DND-41 (cell line): ENCODE measurements around the gene LUZP2.

Experiments
- ATAC-seq: fragments of 200-7000 bp; cut with Tn5 transposase; 3 replicates; pipeline ENCODE4 v1.9.1; 2021; ENCODE audit warnings: low read depth; ENCODE audit not compliant: insufficient read depth
- DNase-seq: peaks from one replicate; pipeline ENCODE4 v3.0.0-alpha.2; 2020
- H2AFZ ChIP-seq: 2 replicates; pipeline ENCODE4 v1.6.0; 2012; ENCODE audit warnings: low read depth, low read length
- H3K27ac ChIP-seq: 2 replicates; pipeline ENCODE4 v1.5.1; 2012; ENCODE audit warnings: low read length, inconsistent platforms
- H3K27me3 ChIP-seq: fragments of 200-600 bp; sonication (generic); 2 replicates; pipeline ENCODE4 v1.6.0; 2012; ENCODE audit warnings: low read length, mild to moderate bottlenecking, inconsistent platforms; ENCODE audit not compliant: insufficient read depth, poor library complexity
- H3K36me3 ChIP-seq: 2 replicates; pipeline ENCODE4 v1.5.1; 2012; ENCODE audit warnings: low read length, inconsistent platforms; ENCODE audit not compliant: insufficient read depth
- H3K4me1 ChIP-seq: 2 replicates; pipeline ENCODE4 v1.5.1; 2012; ENCODE audit warnings: mild to moderate bottlenecking, low read length; ENCODE audit not compliant: insufficient read depth
- H3K4me2 ChIP-seq: 2 replicates; pipeline ENCODE4 v1.6.0; 2012; ENCODE audit warnings: mild to moderate bottlenecking, moderate library complexity, low read length, inconsistent platforms; ENCODE audit not compliant: insufficient read depth
- H3K4me3 ChIP-seq, 2 experiments: fragments of 200-600 bp in 1 of 2; shearing (Covaris generic) in 1 of 2; 2 replicates each; pipeline ENCODE4 v1.5.1; 2012 to 2016; ENCODE audit warnings: inconsistent platforms in 2 of 2, low read length in 2 of 2, mild to moderate bottlenecking in 2 of 2, low read depth in 1 of 2, moderate library complexity in 1 of 2
- H3K79me2 ChIP-seq: 2 replicates; pipeline ENCODE4 v1.6.0; 2012; ENCODE audit warnings: low read length, inconsistent platforms; ENCODE audit not compliant: insufficient read depth
- H3K9ac ChIP-seq: 2 replicates; pipeline ENCODE4 v1.6.0; 2012; ENCODE audit warnings: low read depth, mild to moderate bottlenecking, inconsistent platforms, low read length, moderate library complexity
- H3K9me3 ChIP-seq: 2 replicates; pipeline ENCODE4 v1.5.1; 2012; ENCODE audit warnings: low read length, moderate library complexity, mild to moderate bottlenecking, inconsistent platforms; ENCODE audit not compliant: insufficient read depth, severe bottlenecking
- H4K20me1 ChIP-seq: 2 replicates; pipeline ENCODE4 v1.6.0; 2012; ENCODE audit warnings: low read length; ENCODE audit not compliant: insufficient read depth
- EZH2 ChIP-seq: IDR thresholded peaks from 3 replicates; pipeline ENCODE4 v1.6.1; 2012; ENCODE audit warnings: borderline replicate concordance, low read depth, mild to moderate bottlenecking, moderate library complexity, low read length, inconsistent platforms; ENCODE audit not compliant: severe bottlenecking
- TF ChIP-seq, protein P1 (sequence below): IDR thresholded peaks from 2 replicates; pipeline ENCODE4 v1.5.1; 2012; ENCODE audit warnings: borderline replicate concordance, low read length, moderate library complexity, mild to moderate bottlenecking; ENCODE audit not compliant: poor library complexity, severe bottlenecking; ENCODE audit errors: extremely low read depth

Gene LUZP2

DNA sequence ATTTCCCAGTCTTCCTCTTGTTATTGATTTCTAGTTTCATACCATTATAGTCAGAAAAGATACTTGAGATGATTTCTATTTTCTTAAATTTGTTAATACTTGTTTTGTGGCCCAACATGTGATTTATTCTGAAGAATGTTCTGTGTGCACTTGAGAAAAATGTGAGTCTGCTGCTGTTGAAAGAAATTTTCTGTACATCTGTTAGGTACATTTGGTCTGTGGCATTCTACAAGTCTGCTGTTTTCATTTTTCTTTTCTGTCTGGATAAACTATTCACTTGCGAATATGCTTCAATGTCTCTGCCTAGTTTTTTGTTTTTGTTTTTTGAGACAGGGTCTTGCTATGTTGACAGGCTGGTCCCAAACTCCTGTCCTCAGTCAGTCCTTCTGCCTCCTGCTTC, 26.4 kb upstream of the LUZP2 start:
- DNase-seq = no peak
- no peak for ATAC-seq
- TF ChIP-seq EZH2 = no peak
- TF ChIP-seq, protein P1, sequence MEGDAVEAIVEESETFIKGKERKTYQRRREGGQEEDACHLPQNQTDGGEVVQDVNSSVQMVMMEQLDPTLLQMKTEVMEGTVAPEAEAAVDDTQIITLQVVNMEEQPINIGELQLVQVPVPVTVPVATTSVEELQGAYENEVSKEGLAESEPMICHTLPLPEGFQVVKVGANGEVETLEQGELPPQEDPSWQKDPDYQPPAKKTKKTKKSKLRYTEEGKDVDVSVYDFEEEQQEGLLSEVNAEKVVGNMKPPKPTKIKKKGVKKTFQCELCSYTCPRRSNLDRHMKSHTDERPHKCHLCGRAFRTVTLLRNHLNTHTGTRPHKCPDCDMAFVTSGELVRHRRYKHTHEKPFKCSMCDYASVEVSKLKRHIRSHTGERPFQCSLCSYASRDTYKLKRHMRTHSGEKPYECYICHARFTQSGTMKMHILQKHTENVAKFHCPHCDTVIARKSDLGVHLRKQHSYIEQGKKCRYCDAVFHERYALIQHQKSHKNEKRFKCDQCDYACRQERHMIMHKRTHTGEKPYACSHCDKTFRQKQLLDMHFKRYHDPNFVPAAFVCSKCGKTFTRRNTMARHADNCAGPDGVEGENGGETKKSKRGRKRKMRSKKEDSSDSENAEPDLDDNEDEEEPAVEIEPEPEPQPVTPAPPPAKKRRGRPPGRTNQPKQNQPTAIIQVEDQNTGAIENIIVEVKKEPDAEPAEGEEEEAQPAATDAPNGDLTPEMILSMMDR = no peak
- Histone ChIP-seq H3K27ac (no peak overlapping the region), H3K4me2 (no peak overlapping the region), H2AFZ (no peak overlapping the region), H3K27me3 (no peaks in the 10 kb centered on the region), H3K4me3 (no peak overlapping the region), H3K4me1 (peaks cover 4% of the 10 kb centered on the region; the same call in 1 of the 2 replicates), H3K9ac (no peak overlapping the region), H3K9me3 (peaks cover 2% of the 10 kb centered on the region), H4K20me1 (no peaks in the 10 kb centered on the region), H3K36me3 (no peaks in the 10 kb centered on the region), H3K79me2 (no peaks in the 10 kb centered on the region)

DNA sequence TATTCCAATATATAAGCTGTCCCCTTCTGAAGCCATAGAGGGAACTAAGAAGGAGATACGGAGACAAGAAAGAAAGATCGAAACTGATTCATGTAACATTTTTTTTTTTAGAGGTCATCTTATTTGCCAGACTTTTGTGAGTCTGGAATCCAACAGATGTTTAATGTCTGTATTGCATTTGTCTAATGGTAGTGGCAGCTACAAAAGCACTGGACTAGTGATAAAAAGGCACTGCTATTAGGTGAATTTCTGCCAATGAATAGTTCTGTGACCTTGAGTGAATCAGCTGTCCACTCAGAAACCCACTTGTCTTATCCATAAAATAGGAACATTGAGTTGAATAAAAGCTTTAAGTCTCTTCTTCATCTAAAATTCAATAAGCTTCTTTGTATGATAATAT, 25.8 kb upstream of the LUZP2 start:
- H4K20me1 ChIP-seq = no peaks in the 10 kb centered on the region
- no peak overlapping the region for H3K4me2 ChIP-seq
- no peak for DNase-seq
- H3K9ac ChIP-seq = no peak overlapping the region
- peaks cover 2% of the 10 kb centered on the region for H3K9me3 ChIP-seq
- no peaks in the 10 kb centered on the region for H3K36me3 ChIP-seq
- no peak overlapping the region for H3K4me3 ChIP-seq
- ATAC-seq = no peak
- H3K4me1 ChIP-seq = peaks cover 4% of the 10 kb centered on the region; the same call in 1 of the 2 replicates
- no peak overlapping the region for H3K27ac ChIP-seq
- no peak overlapping the region; the same call in 1 of the 2 replicates for H2AFZ ChIP-seq
- TF ChIP-seq, protein P1 = no peak
- TF ChIP-seq EZH2 = no peak
- no peaks in the 10 kb centered on the region for H3K79me2 ChIP-seq
- H3K27me3 ChIP-seq = no peaks in the 10 kb centered on the region

DNA sequence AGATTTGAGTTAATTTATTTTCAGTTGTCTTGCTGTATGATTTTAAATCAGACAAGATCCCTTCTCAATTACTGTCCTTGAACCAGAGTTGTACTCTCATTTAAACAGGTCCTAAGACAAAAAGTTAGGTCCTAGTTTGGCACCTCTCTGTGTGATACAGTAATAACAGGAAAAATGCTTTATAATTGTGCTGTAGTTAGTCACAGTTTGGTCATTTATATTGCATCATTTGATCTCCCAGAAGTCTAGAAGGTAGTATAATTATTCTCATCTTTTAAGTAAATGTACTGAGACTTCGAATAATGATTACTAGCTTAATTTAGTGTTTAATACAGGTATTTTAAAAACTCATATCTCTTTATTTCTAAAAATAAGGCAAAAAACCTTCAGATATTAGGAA, 18.1 kb upstream of the LUZP2 start:
- H3K36me3 ChIP-seq = no peaks in the 10 kb centered on the region
- no peak overlapping the region for H3K27ac ChIP-seq
- peaks cover 2% of the 10 kb centered on the region for H3K9me3 ChIP-seq
- H2AFZ ChIP-seq = no peak overlapping the region
- no peak overlapping the region for H3K9ac ChIP-seq
- TF ChIP-seq EZH2 = no peak
- TF ChIP-seq, protein P1 = no peak
- H3K4me3 ChIP-seq = no peak overlapping the region
- H3K4me2 ChIP-seq = no peak overlapping the region
- H4K20me1 ChIP-seq = no peaks in the 10 kb centered on the region
- H3K27me3 ChIP-seq = no peaks in the 10 kb centered on the region
- H3K4me1 ChIP-seq = no peaks in the 10 kb centered on the region
- H3K79me2 ChIP-seq = no peaks in the 10 kb centered on the region
- DNase-seq (no peak), ATAC-seq (no peak)

DNA sequence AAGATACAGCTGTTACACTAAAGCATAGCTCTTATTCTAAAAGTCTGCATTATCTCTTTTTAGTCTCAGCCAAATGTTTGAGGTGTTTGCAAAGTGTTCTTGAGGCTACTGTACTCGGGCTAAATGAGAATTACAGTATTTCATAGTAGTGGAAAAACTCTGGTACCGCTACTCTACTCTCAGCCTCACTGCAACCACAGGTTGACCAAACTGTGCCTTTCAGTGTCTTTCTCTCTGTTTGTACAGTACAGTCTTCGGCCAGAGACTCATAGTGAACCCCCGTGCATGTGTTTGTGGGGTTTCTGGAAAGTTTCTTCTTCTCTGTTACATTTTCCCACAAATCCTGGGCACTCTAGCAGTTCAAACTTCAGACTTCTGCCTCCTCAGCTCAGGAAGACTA, 7.4 kb upstream of the LUZP2 start:
- H3K27me3 ChIP-seq = no peaks in the 10 kb centered on the region
- no peak overlapping the region for H3K9ac ChIP-seq
- no peak overlapping the region for H3K4me3 ChIP-seq
- no peak overlapping the region for H3K27ac ChIP-seq
- no peaks in the 10 kb centered on the region for H3K79me2 ChIP-seq
- TF ChIP-seq, protein P1 = no peak
- no peaks in the 10 kb centered on the region for H3K9me3 ChIP-seq
- no peaks in the 10 kb centered on the region for H3K36me3 ChIP-seq
- H4K20me1 ChIP-seq = no peaks in the 10 kb centered on the region
- no peak overlapping the region for H2AFZ ChIP-seq
- H3K4me2 ChIP-seq = no peak overlapping the region
- no peaks in the 10 kb centered on the region for H3K4me1 ChIP-seq
- no peak; the same call in 2 of the 3 replicates for ATAC-seq
- DNase-seq = no peak
